Right atrium auricular region (tissue), 2 donors: Measurements from ENCODE around the gene NOS1AP. TPM values are rescaled to one million over a fixed set of nuclear protein-coding genes. Genes with fewer than 3 reads are reported as not detected.

Experiments used
- DNase-seq: peaks from one replicate; pipeline ENCODE4 v3.0.0-alpha.2; 2019; ENCODE audit warnings: low spot score
- H3K27ac ChIP-seq, 2 donors: fragments of 200-600 bp; sonication (generic); 1 replicate in 1 of 2; 2 replicates in 1 of 2; pipeline ENCODE4 v1.5.1; 2016 to 2019
- H3K27me3 ChIP-seq, 2 donors: fragments of 200-600 bp; sonication (generic); one replicate each; pipeline versions ENCODE4 v1.5.1 to v1.6.0; 2017 to 2019
- H3K36me3 ChIP-seq: fragments of 200-600 bp; sonication (generic); one replicate; pipeline ENCODE4 v1.5.1; 2016
- H3K4me1 ChIP-seq, 2 donors: fragments of 200-600 bp; sonication (generic); one replicate each; pipeline versions ENCODE4 v1.5.1 to v1.6.0; 2017 to 2019
- H3K4me3 ChIP-seq, 2 donors: fragments of 200-600 bp; sonication (generic); 1 replicate in 1 of 2; 2 replicates in 1 of 2; pipeline ENCODE4 v1.5.1; 2017 to 2019; ENCODE audit warnings: mild to moderate bottlenecking in 1 of 2, moderate library complexity in 1 of 2
- H3K9me3 ChIP-seq, 2 donors: fragments of 200-600 bp; sonication (generic); one replicate each; pipeline ENCODE4 v1.5.1; 2019
- total RNA-seq, 2 donors: library from RNA; depleted of rRNA; stranded (reverse); fragments of >200 nt; gene quantifications; one replicate each; pipeline ENCODE4 v1.1.0, GENCODE V29; 2016
- TF ChIP-seq, protein P1 (sequence below), 2 donors: fragments of 200-600 bp; sonication (generic); IDR thresholded peaks; one replicate each; pipeline ENCODE4 v1.5.1; 2019; ENCODE audit warnings: antibody characterized with exemption in 2 of 2

The NOS1AP gene
- total RNA-seq, 2 donors from 2014 or later, result 2.2 to 2.4 TPM

DNA sequence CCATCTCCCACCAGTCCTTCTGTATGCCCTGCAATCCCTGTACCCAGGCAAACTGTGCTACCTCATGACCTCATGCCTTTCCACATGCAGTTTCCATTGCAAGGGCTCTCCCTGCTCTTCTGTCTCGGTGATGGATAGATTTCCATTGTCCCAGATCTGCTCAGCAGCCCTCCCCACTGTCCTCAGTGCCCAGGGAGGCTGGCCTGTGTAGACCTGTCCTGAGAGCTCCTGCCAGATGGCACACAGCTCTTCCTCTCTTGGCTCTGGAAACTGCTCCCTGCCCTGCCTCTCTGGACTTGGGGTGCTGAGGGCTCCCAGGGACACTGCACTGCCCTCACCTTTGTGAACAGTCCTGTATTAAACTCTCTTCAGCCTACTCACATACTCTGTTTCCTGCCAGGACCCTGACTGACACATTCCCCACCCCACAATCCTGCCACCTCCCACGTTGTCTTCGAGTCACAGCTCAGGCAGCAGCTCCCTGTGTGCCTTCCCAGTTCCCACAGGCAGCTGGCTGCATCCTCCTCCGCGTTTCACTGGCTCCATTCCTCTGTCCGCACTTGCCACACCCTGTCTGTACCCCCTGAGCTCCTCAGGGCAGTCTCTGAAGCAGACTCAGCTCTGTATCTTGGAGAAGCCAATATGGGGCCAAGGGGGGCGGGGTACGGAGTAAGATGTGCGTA lies 250.1 kb downstream of the NOS1AP start:
- no peak for DNase-seq
- Histone ChIP-seq H3K4me1 (no peaks in the 10 kb centered on the region), H3K9me3 (no peaks in the 10 kb centered on the region), H3K27ac (no peak overlapping the region), H3K27me3 (no peaks in the 10 kb centered on the region), H3K36me3 (no peaks in the 10 kb centered on the region), H3K4me3 (no peak overlapping the region)
- TF ChIP-seq, protein P1, sequence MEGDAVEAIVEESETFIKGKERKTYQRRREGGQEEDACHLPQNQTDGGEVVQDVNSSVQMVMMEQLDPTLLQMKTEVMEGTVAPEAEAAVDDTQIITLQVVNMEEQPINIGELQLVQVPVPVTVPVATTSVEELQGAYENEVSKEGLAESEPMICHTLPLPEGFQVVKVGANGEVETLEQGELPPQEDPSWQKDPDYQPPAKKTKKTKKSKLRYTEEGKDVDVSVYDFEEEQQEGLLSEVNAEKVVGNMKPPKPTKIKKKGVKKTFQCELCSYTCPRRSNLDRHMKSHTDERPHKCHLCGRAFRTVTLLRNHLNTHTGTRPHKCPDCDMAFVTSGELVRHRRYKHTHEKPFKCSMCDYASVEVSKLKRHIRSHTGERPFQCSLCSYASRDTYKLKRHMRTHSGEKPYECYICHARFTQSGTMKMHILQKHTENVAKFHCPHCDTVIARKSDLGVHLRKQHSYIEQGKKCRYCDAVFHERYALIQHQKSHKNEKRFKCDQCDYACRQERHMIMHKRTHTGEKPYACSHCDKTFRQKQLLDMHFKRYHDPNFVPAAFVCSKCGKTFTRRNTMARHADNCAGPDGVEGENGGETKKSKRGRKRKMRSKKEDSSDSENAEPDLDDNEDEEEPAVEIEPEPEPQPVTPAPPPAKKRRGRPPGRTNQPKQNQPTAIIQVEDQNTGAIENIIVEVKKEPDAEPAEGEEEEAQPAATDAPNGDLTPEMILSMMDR (IDR thresholded peaks at IDR 0.05), result no peak

DNA sequence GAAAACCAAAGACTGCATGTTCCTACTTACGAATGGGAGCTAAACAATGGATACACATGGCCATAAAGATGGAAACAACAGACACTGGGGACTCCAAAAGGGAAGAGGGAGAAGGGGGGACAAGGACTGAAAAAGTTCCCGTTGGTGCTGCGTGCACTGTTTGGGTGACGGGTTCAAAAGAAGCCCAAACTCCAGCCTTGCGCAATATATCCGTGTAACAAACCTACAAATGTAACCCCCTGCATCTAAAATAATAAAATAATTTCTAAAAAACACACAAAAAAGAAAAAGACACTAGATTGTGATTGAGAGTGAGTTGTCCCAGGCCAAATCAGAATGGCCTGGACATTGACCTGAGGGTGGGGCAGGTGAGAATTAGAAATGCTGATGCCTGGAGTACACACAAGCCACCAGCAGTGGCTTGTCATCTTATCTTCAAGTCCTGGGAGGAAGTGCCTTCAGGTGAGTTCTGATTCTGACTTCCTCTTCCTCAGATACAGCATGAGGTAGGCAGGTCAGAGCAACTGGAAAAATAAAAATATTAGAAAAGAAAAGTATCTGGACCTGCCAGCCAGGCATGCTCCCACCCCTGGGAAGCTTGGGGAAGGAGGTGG lies 252.4 kb downstream of the NOS1AP start:
- no peak for DNase-seq
- Histone ChIP-seq H3K4me3 (no peak overlapping the region), H3K36me3 (no peaks in the 10 kb centered on the region), H3K9me3 (no peaks in the 10 kb centered on the region), H3K27me3 (no peaks in the 10 kb centered on the region), H3K27ac (no peak overlapping the region), H3K4me1 (no peaks in the 10 kb centered on the region)
- TF ChIP-seq, protein P1 (IDR thresholded peaks at IDR 0.05), result no peak

DNA sequence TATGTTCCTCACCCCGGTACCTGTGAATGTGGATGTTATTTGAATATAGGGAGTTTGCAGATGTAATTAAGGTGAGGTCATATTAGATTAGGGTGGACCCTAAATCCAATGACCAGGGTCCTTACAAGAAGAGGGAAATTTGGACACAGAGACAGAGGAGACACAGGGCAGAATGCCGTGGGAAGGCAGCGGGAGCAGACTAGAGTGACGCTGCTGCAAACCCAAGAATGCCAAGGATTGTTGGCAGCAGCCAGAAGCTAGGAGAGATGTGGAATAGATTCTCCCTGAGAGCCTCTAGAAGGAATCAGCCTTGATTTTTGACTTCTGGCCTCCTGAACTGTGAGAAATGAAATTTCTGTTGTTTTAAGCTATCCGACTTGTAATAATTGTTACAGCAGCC lies 253.5 kb downstream of the NOS1AP start:
- Histone ChIP-seq H3K9me3 (no peaks in the 10 kb centered on the region), H3K27me3 (no peaks in the 10 kb centered on the region), H3K4me1 (no peaks in the 10 kb centered on the region), H3K27ac (no peak overlapping the region), H3K36me3 (no peaks in the 10 kb centered on the region), H3K4me3 (no peak overlapping the region)
- DNase-seq, result no peak
- TF ChIP-seq, protein P1 (IDR thresholded peaks at IDR 0.05), result no peak

DNA sequence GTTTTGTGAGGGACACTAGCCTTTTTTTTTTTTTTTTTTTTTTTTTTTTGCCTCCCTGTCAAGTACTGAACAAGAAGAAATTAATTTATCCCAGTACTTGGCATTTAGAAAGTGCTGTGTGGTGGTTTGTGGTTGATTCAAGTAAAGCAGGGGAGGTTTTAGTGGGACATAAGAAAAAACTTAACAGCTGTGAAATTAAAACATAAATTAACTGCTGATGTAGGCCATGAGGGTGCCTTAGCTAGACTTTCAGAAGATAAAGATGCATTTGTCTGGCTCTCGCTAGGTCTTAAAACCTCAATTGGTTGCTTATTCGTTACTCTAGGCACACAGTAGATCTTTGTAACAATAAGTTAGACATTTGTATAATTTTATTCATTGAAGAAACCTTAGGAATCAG lies 254.9 kb downstream of the NOS1AP start:
- Histone ChIP-seq H3K36me3 (no peaks in the 10 kb centered on the region), H3K27me3 (no peaks in the 10 kb centered on the region), H3K27ac (no peak overlapping the region), H3K9me3 (no peaks in the 10 kb centered on the region), H3K4me3 (no peak overlapping the region), H3K4me1 (no peaks in the 10 kb centered on the region)
- no peak for DNase-seq
- TF ChIP-seq, protein P1 (IDR thresholded peaks at IDR 0.05), result no peak

DNA sequence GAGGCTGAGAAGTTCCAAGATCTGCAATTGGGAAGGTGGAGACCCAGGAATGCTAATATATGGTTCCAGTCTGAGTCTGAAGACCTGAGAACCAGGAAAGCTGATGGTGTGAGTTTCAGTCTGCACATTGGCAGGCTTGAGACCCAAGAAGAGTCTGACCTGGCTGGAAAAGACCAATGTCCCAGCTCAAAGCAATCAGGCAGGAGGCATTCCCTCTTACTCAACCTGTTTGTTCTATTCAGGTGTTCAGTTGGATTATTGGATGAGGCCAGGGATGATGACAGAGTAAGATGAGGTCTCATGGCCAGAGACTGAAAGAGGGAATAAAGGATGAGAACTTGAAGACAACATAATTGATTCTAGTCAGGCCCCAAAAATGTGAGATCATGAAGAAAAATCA lies 257.1 kb downstream of the NOS1AP start:
- TF ChIP-seq, protein P1 (IDR thresholded peaks at IDR 0.05), result no peak
- Histone ChIP-seq H3K4me1 (no peaks in the 10 kb centered on the region), H3K4me3 (no peak overlapping the region), H3K27ac (no peak overlapping the region), H3K27me3 (no peaks in the 10 kb centered on the region), H3K36me3 (no peaks in the 10 kb centered on the region), H3K9me3 (no peaks in the 10 kb centered on the region)
- DNase-seq, result no peak
